ENCODE results near the gene KIR3DL1.
"Not testable (repeated sequence)": the region's sequence is repeated elsewhere in the genome, so short reads cannot be mapped to it uniquely, and the experiment has no call there.

KIR3DL1 gene

GRCh38 chr19:54816251-54816650 is at the start of gene KIR3DL1:
Gene KIR3DL1, plus strand, starts transcription at chr19:54816468.
- DNase-seq (ENCODE audit: low spot score) = not testable (repeated sequence)

- not testable (repeated sequence) for DNase-seq (ENCODE audit: low spot score)
These were observed 46.6 kb upstream of the KIR3DL1 start, which contains the start of gene KIR2DL1 for GRCh38 chr19:54769646-54770045. Gene KIR2DL1, plus strand, starts transcription at chr19:54769793. Its CDS starts 58 bp downstream, at chr19:54769851.

GRCh38 chr19:54770511-54770910 is 45.8 kb upstream of the KIR3DL1 start:
- DNase-seq (ENCODE audit: low spot score) = not testable (repeated sequence)

- not testable (repeated sequence) for DNase-seq (ENCODE audit: low spot score)
These were observed 45.0 kb upstream of the KIR3DL1 start for GRCh38 chr19:54771018-54771960.

- DNase-seq (ENCODE audit: low spot score) = not testable (repeated sequence)
These were observed 43.6 kb upstream of the KIR3DL1 start for GRCh38 chr19:54772666-54773065.

GRCh38 chr19:54775095-54775815 is 41.0 kb upstream of the KIR3DL1 start:
- not testable (repeated sequence) for DNase-seq (ENCODE audit: low spot score)

- DNase-seq (ENCODE audit: low spot score) = not testable (repeated sequence)
These were observed 40.4 kb upstream of the KIR3DL1 start for GRCh38 chr19:54775830-54776229.

- DNase-seq (ENCODE audit: low spot score) = not testable (repeated sequence)
These were observed 38.4 kb upstream of the KIR3DL1 start for GRCh38 chr19:54777851-54778250.

GRCh38 chr19:54778896-54779295 is 37.4 kb upstream of the KIR3DL1 start:
- not testable (repeated sequence) for DNase-seq (ENCODE audit: low spot score)

- not testable (repeated sequence) for DNase-seq (ENCODE audit: low spot score)
These were observed 33.4 kb upstream of the KIR3DL1 start for GRCh38 chr19:54782916-54783315.

- not testable (repeated sequence) for DNase-seq (ENCODE audit: low spot score)
These were observed 30.1 kb upstream of the KIR3DL1 start for GRCh38 chr19:54786091-54786723.

- peak; percentile 2 for DNase-seq (ENCODE audit: low spot score)
These were observed 28.1 kb upstream of the KIR3DL1 start for GRCh38 chr19:54788154-54788553.

GRCh38 chr19:54790711-54791110 is 25.6 kb upstream of the KIR3DL1 start:
- DNase-seq (ENCODE audit: low spot score) = no peak

GRCh38 chr19:54791476-54791875 is 24.8 kb upstream of the KIR3DL1 start:
- DNase-seq (ENCODE audit: low spot score) = no peak

GRCh38 chr19:54792814-54793213 is 23.5 kb upstream of the KIR3DL1 start:
- peak; percentile 23 for DNase-seq (ENCODE audit: low spot score)

GRCh38 chr19:54795758-54796157 is 20.5 kb upstream of the KIR3DL1 start:
- DNase-seq (ENCODE audit: low spot score) = peak; percentile 15

- no peak for DNase-seq (ENCODE audit: low spot score)
These were observed 12.9 kb upstream of the KIR3DL1 start, which contains the start of gene KIR2DL4 for GRCh38 chr19:54803410-54803809. Gene KIR2DL4, plus strand, starts transcription at chr19:54803610. Its CDS starts 42 bp downstream, at chr19:54803652.

GRCh38 chr19:54804101-54804500 is 12.2 kb upstream of the KIR3DL1 start:
- DNase-seq (ENCODE audit: low spot score) = no peak

GRCh38 chr19:54804571-54804970 is 11.7 kb upstream of the KIR3DL1 start:
- DNase-seq (ENCODE audit: low spot score) = no peak

GRCh38 chr19:54805665-54806515 is 10.4 kb upstream of the KIR3DL1 start:
- no peak for DNase-seq (ENCODE audit: low spot score)

GRCh38 chr19:54806516-54806838 is 9.8 kb upstream of the KIR3DL1 start:
- no peak for DNase-seq (ENCODE audit: low spot score)

Measured in pons (tissue), 1 donor.